ENCODE data around the gene MAP2K5. TPM values are rescaled to one million over a fixed set of nuclear protein-coding genes. Genes with fewer than 3 reads are reported as not detected.

MAP2K5 gene
- total RNA-seq, 1 experiment from 2014 or later, result 15.0 TPM

DNA sequence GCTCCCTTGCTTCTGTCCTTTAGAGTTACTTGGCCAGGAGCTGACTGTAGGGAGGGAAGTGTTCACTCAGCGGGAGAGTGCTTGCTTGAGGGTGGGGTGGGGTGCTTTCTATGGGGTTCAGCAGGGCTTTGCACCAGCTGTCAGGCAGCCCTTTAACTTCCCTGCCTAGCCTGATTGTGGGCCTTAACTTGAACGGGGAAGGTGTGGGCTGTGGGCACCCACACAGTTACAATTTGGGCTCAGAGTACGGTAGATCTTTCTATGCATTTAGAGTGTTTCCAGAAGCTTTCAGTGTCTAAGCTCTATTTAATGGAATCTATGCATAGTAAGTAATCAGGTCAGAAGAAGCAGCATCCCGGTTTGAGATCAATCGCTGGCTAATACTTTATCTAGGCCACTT, 234.6 kb downstream of the MAP2K5 start:
- Histone ChIP-seq H2AK5ac (ENCODE audit: insufficient read length, low read length) (no peak overlapping the region), H4K20me1 (ENCODE audit: control insufficient read depth, insufficient read depth, insufficient read length) (no peaks in the 10 kb centered on the region), H2BK15ac (ENCODE audit: low read depth, low read length) (no peak overlapping the region), H4K5ac (ENCODE audit: insufficient read length, low read depth, low read length) (no peak overlapping the region), H3K9ac (ENCODE audit: extremely low read depth, insufficient read length, low read length) (no peak overlapping the region), H2AFZ (ENCODE audit: low read length) (no peak overlapping the region), H3K14ac (ENCODE audit: insufficient read depth, low read length) (no peak overlapping the region), H4K91ac (ENCODE audit: insufficient read length, low read depth, low read length) (no peak overlapping the region), H3K79me2 (ENCODE audit: insufficient read depth, low read length) (no peaks in the 10 kb centered on the region), H2BK12ac (ENCODE audit: insufficient read length, low read depth, low read length) (no peak overlapping the region), H2BK120ac (ENCODE audit: low read depth, low read length, poor library complexity, severe bottlenecking) (no peak overlapping the region), H2BK5ac (ENCODE audit: insufficient read length, low read length) (no peak overlapping the region), H3K23me2 (ENCODE audit: insufficient read length, low read depth, low read length, poor library complexity, severe bottlenecking) (no peaks in the 10 kb centered on the region), H3K79me1 (ENCODE audit: insufficient read depth, low read depth, low read length, poor library complexity, severe bottlenecking) (no peaks in the 10 kb centered on the region), H3K4me1 (ENCODE audit: insufficient read depth, low read length) (no peaks in the 10 kb centered on the region; the same call in 1 of the 2 replicates), H4K8ac (replicated peaks; ENCODE audit: insufficient read length, low read depth, low read length) (no peak overlapping the region), H3T11ph (ENCODE audit: low read length) (no peak overlapping the region), H3K9me3 (ENCODE audit: control insufficient read depth, low read depth, low read length) (no peaks in the 10 kb centered on the region), H3K18ac (ENCODE audit: insufficient read length, low read depth, low read length) (no peak overlapping the region), H3K23ac (ENCODE audit: insufficient read length, low read depth, low read length) (no peak overlapping the region), H3K27me3 (ENCODE audit: insufficient read depth, low read length) (no peaks in the 10 kb centered on the region), H3K27ac (ENCODE audit: insufficient read length, low read depth, low read length) (no peak overlapping the region), H2BK20ac (ENCODE audit: low read depth, low read length, poor library complexity, severe bottlenecking) (no peak overlapping the region), H3K4me2 (ENCODE audit: insufficient read depth, insufficient read length, low read length) (no peak overlapping the region), H3K4ac (ENCODE audit: low read depth, low read length) (no peak overlapping the region), H3K56ac (ENCODE audit: insufficient read length, low read depth, low read length) (no peak overlapping the region)
- Mint-ChIP-seq H3K27ac (no peak overlapping the region), H3K9me3 (no peaks in the 10 kb centered on the region; a peak in 1 of 5 replicates), H3K27me3 (ENCODE audit: low read depth) (no peaks in the 10 kb centered on the region), H3K4me3 (no peak overlapping the region), H3K36me3 (ENCODE audit: insufficient read depth in 1 of 3, low read depth in 3 of 3) (no peaks in the 10 kb centered on the region), H3K4me1 (peaks cover 17 to 57% of the 10 kb centered on the region in 2 experiments)
- no peak for DNase-seq
- TF ChIP-seq, protein P1, sequence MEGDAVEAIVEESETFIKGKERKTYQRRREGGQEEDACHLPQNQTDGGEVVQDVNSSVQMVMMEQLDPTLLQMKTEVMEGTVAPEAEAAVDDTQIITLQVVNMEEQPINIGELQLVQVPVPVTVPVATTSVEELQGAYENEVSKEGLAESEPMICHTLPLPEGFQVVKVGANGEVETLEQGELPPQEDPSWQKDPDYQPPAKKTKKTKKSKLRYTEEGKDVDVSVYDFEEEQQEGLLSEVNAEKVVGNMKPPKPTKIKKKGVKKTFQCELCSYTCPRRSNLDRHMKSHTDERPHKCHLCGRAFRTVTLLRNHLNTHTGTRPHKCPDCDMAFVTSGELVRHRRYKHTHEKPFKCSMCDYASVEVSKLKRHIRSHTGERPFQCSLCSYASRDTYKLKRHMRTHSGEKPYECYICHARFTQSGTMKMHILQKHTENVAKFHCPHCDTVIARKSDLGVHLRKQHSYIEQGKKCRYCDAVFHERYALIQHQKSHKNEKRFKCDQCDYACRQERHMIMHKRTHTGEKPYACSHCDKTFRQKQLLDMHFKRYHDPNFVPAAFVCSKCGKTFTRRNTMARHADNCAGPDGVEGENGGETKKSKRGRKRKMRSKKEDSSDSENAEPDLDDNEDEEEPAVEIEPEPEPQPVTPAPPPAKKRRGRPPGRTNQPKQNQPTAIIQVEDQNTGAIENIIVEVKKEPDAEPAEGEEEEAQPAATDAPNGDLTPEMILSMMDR (conservative IDR thresholded peaks at IDR 0.05), result no peak
- WGBS (ENCODE audit: extremely low coverage, insufficient read length, low lambda C conversion rate), result no CpG with 5 or more reads among the region's 5 CpGs
